GM19239 (cell line): ENCODE data around the gene IFIT5.
A peak's percentile ranks its signal among the peaks of the same experiment; 100 is the strongest.
"Not testable (repeated sequence)": the region's sequence is repeated elsewhere in the genome, so short reads cannot be mapped to it uniquely, and the experiment has no call there.

ENCODE experiments used
- DNase-seq: peaks from one replicate; pipeline ENCODE4 v3.0.0; 2011; ENCODE audit warnings: low spot score; ENCODE audit not compliant: insufficient read length
- FAIRE-seq: peaks from 2 replicates; lab custom pipeline; 2011; peaks lifted over from hg19 to GRCh38; lab: Jason Lieb, UNC

Gene IFIT5

GRCh38 chr10:89414146-89414878 is at the start of gene IFIT5:
Gene IFIT5 (plus strand): TSS chr10:89414568. CDS start chr10:89414799, 231 bp downstream.
- DNase-seq = peak; percentile 56

GRCh38 chr10:89367529-89367928 is 46.8 kb upstream of the IFIT5 start:
- FAIRE-seq = peak; percentile 98
- DNase-seq = peak; percentile 53

More at GRCh38 chr10:89414146-89414878, at the start of gene IFIT5:
- peak; percentile 95 for FAIRE-seq

- DNase-seq (no peak), FAIRE-seq (no peak)
Measured at GRCh38 chr10:89368129-89368528, 46.2 kb upstream of the IFIT5 start.

- DNase-seq (no peak), FAIRE-seq (peak; percentile 67)
Measured at GRCh38 chr10:89369156-89370105, 44.9 kb upstream of the IFIT5 start.

- DNase-seq = no peak
- FAIRE-seq = no peak
Measured at GRCh38 chr10:89371079-89371478, 43.3 kb upstream of the IFIT5 start.

- FAIRE-seq = no peak
- DNase-seq = no peak
Measured at GRCh38 chr10:89371987-89372386, 42.4 kb upstream of the IFIT5 start.

GRCh38 chr10:89373916-89374711 is 40.3 kb upstream of the IFIT5 start:
- DNase-seq (no peak), FAIRE-seq (peak; percentile 18)

GRCh38 chr10:89374713-89375141 is 39.6 kb upstream of the IFIT5 start:
- FAIRE-seq = no peak

GRCh38 chr10:89377705-89378637 is 36.4 kb upstream of the IFIT5 start, which contains the start of gene IFIT1B:
Gene IFIT1B (plus strand): TSS chr10:89378056. CDS start chr10:89378136, 80 bp downstream.
- DNase-seq = no peak
- no peak for FAIRE-seq

More at GRCh38 chr10:89374713-89375141, 39.6 kb upstream of the IFIT5 start:
- no peak for DNase-seq

- FAIRE-seq = no peak
- no peak for DNase-seq
Measured at GRCh38 chr10:89379103-89379502, 35.3 kb upstream of the IFIT5 start.

- no peak for FAIRE-seq
- no peak for DNase-seq
Measured at GRCh38 chr10:89382757-89383156, 31.6 kb upstream of the IFIT5 start.

- DNase-seq = no peak
- peak; percentile 28 for FAIRE-seq
Measured at GRCh38 chr10:89384474-89385340, 29.7 kb upstream of the IFIT5 start.

- FAIRE-seq = no peak
Measured at GRCh38 chr10:89388806-89389205, 25.6 kb upstream of the IFIT5 start.

GRCh38 chr10:89389254-89389653 is 25.1 kb upstream of the IFIT5 start:
- DNase-seq = no peak
- peak; percentile 76 for FAIRE-seq

More at GRCh38 chr10:89388806-89389205, 25.6 kb upstream of the IFIT5 start:
- DNase-seq = no peak

GRCh38 chr10:89390476-89391225 is 23.7 kb upstream of the IFIT5 start:
- DNase-seq (no peak), FAIRE-seq (no peak)

- not testable (repeated sequence) for FAIRE-seq
Measured at GRCh38 chr10:89391226-89391576, 23.2 kb upstream of the IFIT5 start.

More at GRCh38 chr10:89391226-89391576, 23.2 kb upstream of the IFIT5 start:
- not testable (repeated sequence) for DNase-seq
